ENCODE data around the gene MXD3.
A peak's percentile ranks its signal among the peaks of the same experiment; 100 is the strongest.

MXD3 gene

DNA sequence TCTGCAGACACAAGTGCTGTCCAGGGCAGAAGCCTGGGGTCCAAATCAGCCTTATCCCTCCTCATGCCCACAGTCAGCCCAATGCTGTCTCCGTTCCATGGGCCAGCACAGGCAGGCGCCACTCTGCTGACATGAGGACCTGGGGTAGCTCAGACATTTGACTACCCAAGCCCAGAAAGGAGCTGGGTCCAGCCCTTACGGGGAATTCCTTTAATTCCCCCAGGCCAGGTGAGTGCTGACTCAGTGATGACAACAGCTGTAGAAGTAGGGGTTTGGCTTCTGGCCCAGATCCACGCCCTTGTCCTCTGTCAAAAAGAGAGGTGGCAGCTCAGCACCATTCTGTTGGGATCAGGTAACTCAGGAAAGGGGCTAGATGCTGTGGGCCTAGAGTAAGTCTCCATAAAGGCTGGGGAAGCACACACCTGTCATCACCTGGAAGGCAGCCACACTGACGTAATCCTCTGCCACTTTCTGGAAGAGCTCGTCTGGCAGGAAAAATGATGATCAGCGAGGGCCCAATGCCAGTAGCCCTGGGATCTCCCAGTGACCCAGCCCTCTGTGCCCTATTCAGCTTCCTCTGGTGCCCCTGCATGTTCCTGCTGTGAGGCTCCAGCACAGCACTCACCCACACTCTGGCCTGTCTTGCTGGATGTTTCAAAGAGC, 10.1 kb downstream of the MXD3 start:
- Mint-ChIP-seq H3K4me1 (ENCODE audit: low read depth in 2 of 2) (peaks cover 61 to 63% of the 10 kb centered on the region in 2 donors), H3K36me3 (ENCODE audit: insufficient read depth) (peaks cover 67% of the 10 kb centered on the region), H3K27me3 (no peaks in the 10 kb centered on the region)

DNA sequence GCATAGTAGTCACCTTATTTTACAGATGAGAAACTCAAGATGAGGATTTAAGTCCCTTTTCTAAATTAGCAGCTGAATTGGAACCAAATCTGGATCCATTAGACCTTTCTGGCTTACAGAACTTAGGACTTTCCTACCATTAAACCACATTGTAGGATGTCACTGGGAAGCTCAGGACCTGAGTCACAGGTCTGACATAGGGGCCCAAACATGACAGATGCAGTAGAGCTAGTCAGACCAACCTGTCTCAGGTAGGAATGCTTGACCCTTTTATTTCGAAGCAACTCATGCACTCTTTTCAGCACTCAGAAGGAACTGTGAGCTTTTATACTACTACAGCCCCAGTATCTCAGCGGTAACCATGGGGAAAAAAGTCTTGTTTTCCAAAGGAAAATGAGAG, 10.7 kb downstream of the MXD3 start:
- Mint-ChIP-seq H3K27ac (peak overlapping the region; percentile 90 to 97), H3K4me1 (ENCODE audit: low read depth in 2 of 2) (peaks cover 65 to 66% of the 10 kb centered on the region in 2 donors), H3K36me3 (ENCODE audit: insufficient read depth) (peaks cover 64% of the 10 kb centered on the region), H3K9me3 (no peaks in the 10 kb centered on the region), H3K27me3 (no peaks in the 10 kb centered on the region), H3K4me3 (peak overlapping the region; percentile 79 to 92)
- no peak for DNase-seq
- no peak for ATAC-seq (replicated peaks)

More for the DNA sequence above, 10.1 kb downstream of the MXD3 start:
- Mint-ChIP-seq H3K27ac (peak overlapping the region; percentile 92 to 97), H3K9me3 (no peaks in the 10 kb centered on the region), H3K4me3 (peak overlapping the region; percentile 92 to 94)
- ATAC-seq (replicated peaks) (no peak), DNase-seq (no peak)

DNA sequence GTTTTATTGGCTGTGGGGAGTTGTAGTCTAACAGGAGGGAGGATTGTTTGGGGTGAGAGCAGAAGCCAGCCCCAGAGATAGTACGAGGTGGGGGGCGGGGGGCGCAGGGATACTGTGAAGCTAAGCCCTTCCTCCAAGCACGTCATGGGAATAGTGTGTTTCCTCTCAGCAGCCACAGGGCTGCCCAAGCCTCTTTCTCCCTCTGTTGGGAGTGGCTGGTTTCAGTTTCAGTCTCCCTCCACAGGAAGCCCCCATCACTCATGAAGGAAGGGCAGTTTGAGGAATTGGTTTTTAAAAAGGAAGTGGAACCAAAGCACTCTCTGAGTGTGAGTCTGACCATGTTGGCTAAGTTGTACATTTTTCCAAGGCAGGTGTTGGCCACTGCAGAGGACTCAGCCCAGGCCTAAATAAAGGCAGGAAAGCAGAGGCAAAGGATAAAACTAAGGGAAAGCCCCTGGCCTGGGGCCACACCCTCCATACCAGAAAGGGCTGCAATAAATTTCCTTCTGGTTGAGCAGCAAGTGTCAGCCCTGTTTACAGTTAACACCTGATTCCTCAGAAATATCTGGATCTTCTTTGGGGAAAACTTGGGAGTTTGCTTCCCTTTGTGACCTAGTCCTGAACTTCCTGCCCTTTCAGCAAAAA, 11.3 kb downstream of the MXD3 start:
- Mint-ChIP-seq H3K4me1 (ENCODE audit: low read depth in 2 of 2) (peaks cover 65 to 68% of the 10 kb centered on the region in 2 donors), H3K27ac (peak overlapping the region; percentile 90 to 97), H3K9me3 (no peaks in the 10 kb centered on the region), H3K4me3 (peak overlapping the region; percentile 72 to 79), H3K27me3 (no peaks in the 10 kb centered on the region), H3K36me3 (ENCODE audit: insufficient read depth) (peaks cover 65% of the 10 kb centered on the region)
- ATAC-seq (replicated peaks) = peak; percentile 62
- DNase-seq = peak; percentile 48 to 56 (median 48)

DNA sequence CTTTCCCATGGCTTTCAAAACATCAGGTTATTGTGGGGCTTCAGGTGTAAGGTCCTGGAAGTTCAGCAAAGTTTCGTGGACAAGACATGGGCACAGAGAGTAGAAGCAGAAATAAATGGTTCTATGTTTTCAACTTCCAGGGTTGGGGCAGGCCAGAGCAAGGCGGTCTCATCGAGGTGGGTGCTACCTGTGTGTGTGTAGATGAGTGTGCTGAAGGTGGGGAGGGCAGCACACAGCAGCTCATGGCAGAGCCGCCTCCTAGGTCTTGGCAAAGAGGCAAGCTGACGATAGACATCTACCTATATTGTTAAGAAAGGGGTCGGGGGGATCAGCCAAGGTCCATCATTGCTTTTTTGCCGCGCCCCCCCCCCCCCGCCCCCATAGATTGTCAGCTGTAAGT, 12.0 kb downstream of the MXD3 start:
- Mint-ChIP-seq H3K9me3 (no peaks in the 10 kb centered on the region), H3K27me3 (no peaks in the 10 kb centered on the region), H3K27ac (peak overlapping the region; percentile 90 to 97), H3K4me1 (ENCODE audit: low read depth in 2 of 2) (peaks cover 58 to 63% of the 10 kb centered on the region in 2 donors), H3K36me3 (ENCODE audit: insufficient read depth) (peaks cover 64% of the 10 kb centered on the region), H3K4me3 (peak overlapping the region; percentile 72 to 79)
- ATAC-seq (replicated peaks) (no peak), DNase-seq (no peak)

DNA sequence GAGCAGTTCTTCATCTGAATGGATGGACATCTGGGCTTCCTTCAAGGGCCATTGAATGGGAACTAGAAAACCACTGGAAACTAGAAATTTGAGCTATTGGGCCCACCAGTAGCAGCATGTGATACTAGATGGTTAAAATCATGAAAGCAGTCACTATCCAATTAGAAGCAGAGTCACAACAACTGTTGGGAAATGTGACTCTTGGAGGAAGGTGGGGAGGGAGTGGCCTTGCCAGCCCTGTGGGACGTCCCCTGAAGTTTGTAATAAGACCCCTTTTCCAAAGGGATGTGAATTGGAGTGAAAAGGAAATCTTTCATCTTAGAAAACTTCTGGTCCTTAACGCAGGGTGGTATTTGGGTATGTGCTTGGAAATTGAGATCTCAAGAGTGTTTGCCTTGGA, 13.8 kb downstream of the MXD3 start:
- H3K4me3 Mint-ChIP-seq = no peak overlapping the region
- no peaks in the 10 kb centered on the region for H3K27me3 Mint-ChIP-seq
- DNase-seq (no peak), ATAC-seq (replicated peaks) (no peak)
- H3K27ac Mint-ChIP-seq = peak overlapping the region; percentile 90 to 97
- H3K4me1 Mint-ChIP-seq (ENCODE audit: low read depth in 2 of 2) = peaks cover 47 to 53% of the 10 kb centered on the region in 2 donors
- H3K9me3 Mint-ChIP-seq = no peaks in the 10 kb centered on the region
- H3K36me3 Mint-ChIP-seq (ENCODE audit: insufficient read depth) = peaks cover 61% of the 10 kb centered on the region

DNA sequence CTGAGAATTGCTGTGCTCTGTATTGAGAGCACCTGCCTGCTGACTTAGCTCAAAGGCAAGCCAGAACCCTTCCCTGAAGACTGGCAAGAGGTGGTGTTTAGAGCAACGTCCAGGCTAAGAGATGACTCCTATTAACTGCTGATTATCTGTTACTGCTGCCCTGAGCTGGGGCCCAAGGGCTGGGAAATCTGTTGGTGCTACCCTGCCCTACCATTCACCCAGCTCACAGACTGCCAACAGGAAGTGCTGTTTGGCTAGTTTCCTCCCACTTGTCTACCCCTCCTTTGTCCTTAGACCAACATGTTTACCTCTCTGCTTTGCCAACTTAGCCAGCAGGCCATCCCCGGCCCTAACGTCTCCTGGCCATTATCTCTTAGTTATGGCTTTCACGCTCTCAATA, 15.1 kb downstream of the MXD3 start:
- DNase-seq (no peak), ATAC-seq (replicated peaks) (no peak)
- Mint-ChIP-seq H3K27ac (peak overlapping the region; percentile 88 to 89), H3K4me3 (peak overlapping the region in 1 of 2 donors; percentile 51), H3K4me1 (ENCODE audit: low read depth in 2 of 2) (peaks cover 37 to 43% of the 10 kb centered on the region in 2 donors), H3K9me3 (no peaks in the 10 kb centered on the region), H3K36me3 (ENCODE audit: insufficient read depth) (peaks cover 61% of the 10 kb centered on the region), H3K27me3 (no peaks in the 10 kb centered on the region)

DNA sequence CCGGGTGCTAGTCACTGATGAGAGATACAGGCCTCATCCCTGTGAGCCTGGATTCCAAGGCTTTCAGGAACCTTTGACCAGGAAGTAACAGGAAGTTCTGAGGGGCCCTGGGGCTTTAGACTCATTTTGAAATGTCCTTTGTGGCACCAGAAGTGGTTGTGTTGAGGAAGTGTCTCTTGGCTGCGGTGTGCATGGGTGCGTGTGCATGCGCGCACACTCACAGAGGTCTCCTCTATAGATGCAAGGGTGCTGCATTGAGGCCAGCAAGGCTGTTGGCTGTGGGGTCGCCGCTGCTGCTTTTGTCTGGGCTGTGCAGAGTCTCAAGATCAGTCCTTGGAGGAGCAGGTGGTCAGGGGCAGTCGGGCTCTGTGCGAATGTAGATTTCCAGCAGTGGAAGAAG, 15.8 kb downstream of the MXD3 start:
- Mint-ChIP-seq H3K36me3 (ENCODE audit: insufficient read depth) (peaks cover 64% of the 10 kb centered on the region), H3K4me1 (ENCODE audit: low read depth in 2 of 2) (peaks cover 32 to 38% of the 10 kb centered on the region in 2 donors)
- no peak for DNase-seq

DNA sequence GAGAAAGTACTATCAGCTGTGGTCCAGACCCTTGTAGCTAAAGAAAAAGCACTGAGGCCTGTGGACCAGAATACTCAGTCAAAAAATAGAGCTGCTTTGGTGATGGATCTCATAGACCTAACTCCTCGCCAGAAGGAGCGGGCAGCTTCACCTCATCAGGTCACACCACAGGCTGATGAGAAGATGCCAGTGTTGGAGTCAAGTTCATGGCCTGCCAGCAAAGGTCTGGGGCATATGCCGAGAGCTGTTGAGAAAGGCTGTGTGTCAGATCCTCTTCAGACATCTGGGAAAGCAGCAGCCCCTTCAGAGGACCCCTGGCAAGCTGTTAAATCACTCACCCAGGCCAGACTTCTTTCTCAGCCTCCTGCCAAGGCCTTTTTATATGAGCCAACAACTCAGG, 17.1 kb downstream of the MXD3 start:
- no peaks in the 10 kb centered on the region for H3K9me3 Mint-ChIP-seq
- peaks cover 67% of the 10 kb centered on the region for H3K36me3 Mint-ChIP-seq (ENCODE audit: insufficient read depth)
- peaks cover 22 to 25% of the 10 kb centered on the region in 2 donors for H3K4me1 Mint-ChIP-seq (ENCODE audit: low read depth in 2 of 2)
- no peaks in the 10 kb centered on the region for H3K27me3 Mint-ChIP-seq
- H3K27ac Mint-ChIP-seq = peak overlapping the region; percentile 88 to 89
- no peak for ATAC-seq (replicated peaks)
- DNase-seq = no peak
- H3K4me3 Mint-ChIP-seq = no peak overlapping the region

More for the DNA sequence above, 15.8 kb downstream of the MXD3 start:
- ATAC-seq (replicated peaks) = no peak
- Mint-ChIP-seq H3K27me3 (no peaks in the 10 kb centered on the region), H3K4me3 (peak overlapping the region in 1 of 2 donors; percentile 51), H3K9me3 (no peaks in the 10 kb centered on the region), H3K27ac (peak overlapping the region; percentile 88 to 89)

DNA sequence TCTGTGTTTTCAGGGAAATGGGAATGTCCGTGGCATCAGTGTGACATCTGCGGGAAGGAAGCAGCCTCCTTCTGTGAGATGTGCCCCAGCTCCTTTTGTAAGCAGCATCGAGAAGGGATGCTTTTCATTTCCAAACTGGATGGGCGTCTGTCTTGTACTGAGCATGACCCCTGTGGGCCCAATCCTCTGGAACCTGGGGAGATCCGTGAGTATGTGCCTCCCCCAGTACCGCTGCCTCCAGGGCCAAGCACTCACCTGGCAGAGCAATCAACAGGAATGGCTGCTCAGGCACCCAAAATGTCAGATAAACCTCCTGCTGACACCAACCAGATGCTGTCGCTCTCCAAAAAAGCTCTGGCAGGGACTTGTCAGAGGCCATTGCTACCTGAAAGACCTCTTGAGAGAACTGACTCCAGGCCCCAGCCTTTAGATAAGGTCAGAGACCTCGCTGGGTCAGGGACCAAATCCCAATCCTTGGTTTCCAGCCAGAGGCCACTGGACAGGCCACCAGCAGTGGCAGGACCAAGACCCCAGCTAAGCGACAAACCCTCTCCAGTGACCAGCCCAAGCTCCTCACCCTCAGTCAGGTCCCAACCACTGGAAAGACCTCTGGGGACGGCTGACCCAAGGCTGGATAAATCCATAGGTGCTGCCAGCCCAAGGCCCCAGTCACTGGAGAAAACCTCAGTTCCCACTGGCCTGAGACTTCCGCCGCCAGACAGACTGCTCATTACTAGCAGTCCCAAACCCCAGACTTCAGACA, 17.7 kb downstream of the MXD3 start:
- H3K4me1 Mint-ChIP-seq (ENCODE audit: low read depth in 2 of 2) = peaks cover 18 to 20% of the 10 kb centered on the region in 2 donors
- no peak for ATAC-seq (replicated peaks)
- H3K27ac Mint-ChIP-seq = peak overlapping the region; percentile 88 to 89
- H3K4me3 Mint-ChIP-seq = no peak overlapping the region
- H3K9me3 Mint-ChIP-seq = no peaks in the 10 kb centered on the region
- no peak for DNase-seq
- no peaks in the 10 kb centered on the region for H3K27me3 Mint-ChIP-seq
- H3K36me3 Mint-ChIP-seq (ENCODE audit: insufficient read depth) = peaks cover 67% of the 10 kb centered on the region

DNA sequence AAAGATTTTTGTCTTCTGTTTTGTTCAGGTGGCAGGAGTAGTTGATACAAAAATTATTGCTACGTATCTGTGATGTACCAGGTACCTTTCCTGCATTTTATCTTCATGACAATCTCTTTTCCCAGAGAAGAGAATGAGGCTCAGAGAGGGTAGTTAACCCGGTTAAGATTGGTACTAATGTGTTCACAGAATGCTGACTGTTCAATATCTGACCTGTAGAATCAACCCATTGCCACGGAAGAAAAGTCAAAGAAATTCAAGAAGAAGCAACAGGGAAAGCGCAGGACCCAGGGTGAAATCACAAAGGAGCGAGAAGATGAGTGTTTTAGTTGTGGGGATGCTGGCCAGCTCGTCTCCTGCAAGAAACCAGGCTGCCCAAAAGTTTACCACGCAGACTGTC, 20.0 kb downstream of the MXD3 start:
- peaks cover 14 to 17% of the 10 kb centered on the region in 2 donors for H3K4me1 Mint-ChIP-seq (ENCODE audit: low read depth in 2 of 2)
- H3K4me3 Mint-ChIP-seq = no peak overlapping the region
- DNase-seq (no peak), ATAC-seq (replicated peaks) (no peak)
- peaks cover 72% of the 10 kb centered on the region for H3K36me3 Mint-ChIP-seq (ENCODE audit: insufficient read depth)
- H3K27me3 Mint-ChIP-seq = no peaks in the 10 kb centered on the region
- no peaks in the 10 kb centered on the region for H3K9me3 Mint-ChIP-seq
- peak overlapping the region in 1 of 2 donors; percentile 54 for H3K27ac Mint-ChIP-seq

DNA sequence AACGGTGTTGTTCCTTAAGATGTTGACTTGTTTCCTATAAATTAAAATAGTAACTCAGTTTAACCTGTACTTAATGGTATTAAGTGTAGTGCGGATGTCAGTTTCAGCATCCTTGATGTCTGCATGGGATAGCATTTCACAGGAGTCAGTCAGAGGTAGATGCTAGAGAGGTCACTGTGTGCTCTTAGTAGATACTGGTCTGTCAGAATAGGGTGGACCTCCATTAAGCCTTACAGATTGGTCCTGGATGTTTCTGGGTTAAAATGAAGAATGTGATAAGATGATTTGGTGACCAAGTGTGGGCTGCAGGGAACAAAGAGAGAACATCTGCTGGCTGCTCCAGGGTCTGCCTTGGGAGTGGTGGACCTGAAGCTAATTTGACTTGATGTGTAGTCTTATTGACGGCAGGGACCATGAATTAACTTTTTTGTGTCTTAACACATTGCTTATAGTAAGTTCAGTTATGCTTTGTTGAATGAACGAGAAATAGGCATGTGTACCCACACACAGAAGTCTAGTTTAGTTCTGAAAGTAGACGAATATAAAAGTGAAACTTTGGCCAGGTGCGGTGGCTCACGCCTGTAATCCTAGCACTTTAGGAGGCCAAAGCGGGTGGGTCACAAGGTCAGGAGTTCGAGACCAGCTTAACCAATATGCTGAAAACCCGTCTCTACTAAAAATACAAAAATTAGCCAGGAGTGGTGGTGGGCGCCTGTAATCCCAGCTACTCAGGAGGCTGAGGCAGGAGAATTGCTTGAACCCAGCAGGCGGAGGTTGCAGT, 20.7 kb downstream of the MXD3 start:
- no peak for DNase-seq
- ATAC-seq (replicated peaks) = no peak
- Mint-ChIP-seq H3K4me1 (ENCODE audit: low read depth in 2 of 2) (peaks cover 7 to 12% of the 10 kb centered on the region in 2 donors), H3K9me3 (no peaks in the 10 kb centered on the region), H3K27me3 (no peaks in the 10 kb centered on the region), H3K4me3 (no peak overlapping the region), H3K36me3 (ENCODE audit: insufficient read depth) (peaks cover 74% of the 10 kb centered on the region), H3K27ac (peak overlapping the region in 1 of 2 donors; percentile 49)

DNA sequence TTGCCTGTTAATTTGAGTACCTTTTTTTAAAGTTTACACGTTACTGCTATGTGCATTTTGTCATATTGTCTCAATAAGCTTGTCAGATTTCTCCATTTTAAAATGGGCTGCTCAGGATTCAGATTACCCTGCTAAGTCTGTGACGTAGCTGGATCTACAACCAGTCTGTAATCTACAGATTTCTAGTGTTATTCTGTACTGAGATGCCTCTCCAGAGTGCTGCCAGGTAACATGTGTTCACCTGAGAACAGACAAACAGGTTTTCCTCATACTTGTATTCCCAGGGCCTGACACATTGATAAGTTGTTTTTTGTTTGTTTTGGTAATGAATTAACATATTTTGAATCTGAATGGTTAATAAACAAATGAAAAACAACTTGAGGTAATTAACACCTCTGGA, 23.5 kb downstream of the MXD3 start:
- H3K4me3 Mint-ChIP-seq = no peak overlapping the region
- no peak overlapping the region for H3K27ac Mint-ChIP-seq
- peaks cover 2 to 6% of the 10 kb centered on the region in 2 donors for H3K4me1 Mint-ChIP-seq (ENCODE audit: low read depth in 2 of 2)
- DNase-seq (no peak), ATAC-seq (replicated peaks) (no peak)
- H3K9me3 Mint-ChIP-seq = no peaks in the 10 kb centered on the region
- H3K27me3 Mint-ChIP-seq = no peaks in the 10 kb centered on the region
- H3K36me3 Mint-ChIP-seq (ENCODE audit: insufficient read depth) = peaks cover 77% of the 10 kb centered on the region

DNA sequence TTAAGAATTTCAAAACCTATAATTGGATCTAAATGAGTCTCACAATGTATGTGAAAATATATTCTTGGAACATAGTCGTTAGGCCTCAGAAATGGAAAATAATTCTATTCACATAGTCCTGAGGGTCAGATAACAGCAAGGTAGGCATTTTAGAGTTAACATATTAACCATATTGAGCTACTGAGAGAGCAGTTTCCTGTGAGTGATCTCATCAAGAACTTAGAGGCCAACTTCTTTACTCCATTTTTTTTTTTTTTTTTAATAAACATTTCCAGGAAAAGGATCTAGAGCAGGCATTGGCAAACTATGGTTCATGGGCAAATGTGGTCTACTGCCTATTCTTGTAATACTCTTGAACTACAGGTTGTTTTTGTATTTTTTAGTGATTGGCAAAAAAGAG, 34.8 kb downstream of the MXD3 start:
- Mint-ChIP-seq H3K36me3 (ENCODE audit: insufficient read depth) (peaks cover 70% of the 10 kb centered on the region), H3K4me3 (no peak overlapping the region), H3K9me3 (no peaks in the 10 kb centered on the region), H3K27ac (peak overlapping the region; percentile 70 to 83), H3K27me3 (no peaks in the 10 kb centered on the region), H3K4me1 (ENCODE audit: low read depth in 2 of 2) (peaks cover 0 to 6% of the 10 kb centered on the region in 2 donors)
- DNase-seq (no peak), ATAC-seq (replicated peaks) (no peak)

Data from effector memory CD8-positive, alpha-beta T cell (primary cell).